T-helper 17 cell (primary cell): ENCODE data around the gene PPM1E. TPM values are rescaled to one million over a fixed set of nuclear protein-coding genes. Genes with fewer than 3 reads are reported as not detected.

Experiments
- ATAC-seq: fragments of 150-1000 bp; cut with Tn5 transposase; 2 replicates; pipeline ENCODE4 v1.10.0; 2021; ENCODE audit warnings: mild to moderate bottlenecking, moderate library complexity
- DNase-seq, 3 donors: peaks; one replicate each; pipeline versions ENCODE4 v3.0.0 to v3.0.0-alpha.2; 2020 to 2021
- H3K9me3 ChIP-seq: one replicate; pipeline ENCODE4 v1.7.0; 2013; ENCODE audit warnings: low read length, mild to moderate bottlenecking; ENCODE audit not compliant: control insufficient read depth, poor library complexity, severe bottlenecking
- H3K27ac Mint-ChIP-seq: one replicate; pipeline ENCODE4 v1.8.0; 2022; ENCODE audit warnings: mild to moderate bottlenecking, moderate library complexity, mixed read lengths
- H3K27me3 Mint-ChIP-seq: one replicate; pipeline ENCODE4 v1.8.0; 2022; ENCODE audit warnings: mixed read lengths
- H3K36me3 Mint-ChIP-seq: one replicate; pipeline ENCODE4 v1.8.0; 2022; ENCODE audit warnings: low read depth, mixed read lengths
- H3K4me1 Mint-ChIP-seq: one replicate; pipeline ENCODE4 v1.8.0; 2022; ENCODE audit warnings: mild to moderate bottlenecking, mixed read lengths
- H3K4me3 Mint-ChIP-seq: one replicate; pipeline ENCODE4 v1.8.0; 2022; ENCODE audit warnings: mild to moderate bottlenecking, moderate library complexity, mixed read lengths
- total RNA-seq, 4 donors: library from RNA in 2 of 4; stranded (reverse) in 2 of 4; gene quantifications; one replicate each; pipeline ENCODE4 v1.2.3 and lab custom pipeline; 2022 to 2026

Gene PPM1E
- total RNA-seq, 2 donors from 2014 or later: not detected

GRCh38 chr17:58982626-58983025, 227.0 kb downstream of the PPM1E start:
- H3K36me3 Mint-ChIP-seq: peaks cover 2% of the 10 kb centered on the region
- no peak overlapping the region for H3K27ac Mint-ChIP-seq
- no peak overlapping the region for H3K4me3 Mint-ChIP-seq
- H3K4me1 Mint-ChIP-seq: no peaks in the 10 kb centered on the region
- no peaks in the 10 kb centered on the region for H3K27me3 Mint-ChIP-seq
- DNase-seq (no peak), ATAC-seq (no peak)
- H3K9me3 ChIP-seq: no peaks in the 10 kb centered on the region

GRCh38 chr17:58985367-58985766, 229.7 kb downstream of the PPM1E start:
- Mint-ChIP-seq H3K36me3 (no peaks in the 10 kb centered on the region), H3K27ac (no peak overlapping the region), H3K27me3 (no peaks in the 10 kb centered on the region), H3K4me3 (no peak overlapping the region), H3K4me1 (peaks cover 4% of the 10 kb centered on the region)
- ATAC-seq (no peak), DNase-seq (no peak)
- H3K9me3 ChIP-seq: no peaks in the 10 kb centered on the region

GRCh38 chr17:58985971-58986370, 230.3 kb downstream of the PPM1E start:
- H3K36me3 Mint-ChIP-seq: no peaks in the 10 kb centered on the region
- peaks cover 4% of the 10 kb centered on the region for H3K4me1 Mint-ChIP-seq
- no peaks in the 10 kb centered on the region for H3K27me3 Mint-ChIP-seq
- H3K9me3 ChIP-seq: no peaks in the 10 kb centered on the region
- ATAC-seq (no peak), DNase-seq (no peak)
- no peak overlapping the region for H3K27ac Mint-ChIP-seq
- no peak overlapping the region for H3K4me3 Mint-ChIP-seq

GRCh38 chr17:58989629-58990028, 234.0 kb downstream of the PPM1E start:
- ATAC-seq (no peak), DNase-seq (no peak)
- H3K27ac Mint-ChIP-seq: peak overlapping the region; percentile 83
- H3K4me1 Mint-ChIP-seq: peaks cover 8% of the 10 kb centered on the region
- H3K36me3 Mint-ChIP-seq: peaks cover 4% of the 10 kb centered on the region
- H3K9me3 ChIP-seq: no peaks in the 10 kb centered on the region
- H3K4me3 Mint-ChIP-seq: no peak overlapping the region
- no peaks in the 10 kb centered on the region for H3K27me3 Mint-ChIP-seq

GRCh38 chr17:58991718-58992331, 236.2 kb downstream of the PPM1E start:
- ATAC-seq (no peak), DNase-seq (no peak)
- no peak overlapping the region for H3K4me3 Mint-ChIP-seq
- H3K27me3 Mint-ChIP-seq: no peaks in the 10 kb centered on the region
- H3K27ac Mint-ChIP-seq: no peak overlapping the region
- peaks cover 8% of the 10 kb centered on the region for H3K4me1 Mint-ChIP-seq
- H3K36me3 Mint-ChIP-seq: peaks cover 4% of the 10 kb centered on the region
- no peaks in the 10 kb centered on the region for H3K9me3 ChIP-seq

- Mint-ChIP-seq H3K27me3 (no peaks in the 10 kb centered on the region), H3K4me1 (peaks cover 8% of the 10 kb centered on the region), H3K36me3 (peaks cover 4% of the 10 kb centered on the region), H3K4me3 (no peak overlapping the region), H3K27ac (peak overlapping the region; percentile 21)
- no peak for DNase-seq
- no peaks in the 10 kb centered on the region for H3K9me3 ChIP-seq
- ATAC-seq: no peak
These were observed 237.7 kb downstream of the PPM1E start for GRCh38 chr17:58993311-58993710.

GRCh38 chr17:58995247-58995940, 239.7 kb downstream of the PPM1E start:
- Mint-ChIP-seq H3K36me3 (peaks cover 4% of the 10 kb centered on the region), H3K4me3 (no peak overlapping the region), H3K4me1 (peaks cover 6% of the 10 kb centered on the region), H3K27me3 (no peaks in the 10 kb centered on the region), H3K27ac (no peak overlapping the region)
- H3K9me3 ChIP-seq: no peaks in the 10 kb centered on the region
- no peak for DNase-seq
- ATAC-seq: no peak

- H3K27me3 Mint-ChIP-seq: no peaks in the 10 kb centered on the region
- no peak overlapping the region for H3K4me3 Mint-ChIP-seq
- H3K4me1 Mint-ChIP-seq: peaks cover 12% of the 10 kb centered on the region
- DNase-seq (no peak), ATAC-seq (no peak)
- H3K36me3 Mint-ChIP-seq: peaks cover 4% of the 10 kb centered on the region
- no peaks in the 10 kb centered on the region for H3K9me3 ChIP-seq
- H3K27ac Mint-ChIP-seq: peak overlapping the region; percentile 37
These were observed 241.3 kb downstream of the PPM1E start for GRCh38 chr17:58996968-58997367.

GRCh38 chr17:58997756-58998553, 242.3 kb downstream of the PPM1E start:
- DNase-seq (no peak), ATAC-seq (no peak)
- peaks cover 4% of the 10 kb centered on the region for H3K36me3 Mint-ChIP-seq
- H3K9me3 ChIP-seq: no peaks in the 10 kb centered on the region
- no peak overlapping the region for H3K4me3 Mint-ChIP-seq
- peak overlapping the region; percentile 37 for H3K27ac Mint-ChIP-seq
- no peaks in the 10 kb centered on the region for H3K27me3 Mint-ChIP-seq
- peaks cover 12% of the 10 kb centered on the region for H3K4me1 Mint-ChIP-seq

- no peaks in the 10 kb centered on the region for H3K27me3 Mint-ChIP-seq
- H3K4me1 Mint-ChIP-seq: peaks cover 9% of the 10 kb centered on the region
- no peak overlapping the region for H3K4me3 Mint-ChIP-seq
- H3K36me3 Mint-ChIP-seq: no peaks in the 10 kb centered on the region
- DNase-seq (no peak), ATAC-seq (no peak)
- no peaks in the 10 kb centered on the region for H3K9me3 ChIP-seq
- no peak overlapping the region for H3K27ac Mint-ChIP-seq
These were observed 243.2 kb downstream of the PPM1E start for GRCh38 chr17:58998871-58999270.

GRCh38 chr17:58999500-58999899, 243.8 kb downstream of the PPM1E start:
- no peak for DNase-seq
- no peaks in the 10 kb centered on the region for H3K27me3 Mint-ChIP-seq
- ATAC-seq: no peak
- no peak overlapping the region for H3K4me3 Mint-ChIP-seq
- H3K27ac Mint-ChIP-seq: peak overlapping the region; percentile 16
- no peaks in the 10 kb centered on the region for H3K9me3 ChIP-seq
- H3K4me1 Mint-ChIP-seq: peaks cover 10% of the 10 kb centered on the region
- no peaks in the 10 kb centered on the region for H3K36me3 Mint-ChIP-seq

- no peak overlapping the region for H3K27ac Mint-ChIP-seq
- no peaks in the 10 kb centered on the region for H3K9me3 ChIP-seq
- H3K36me3 Mint-ChIP-seq: no peaks in the 10 kb centered on the region
- H3K4me1 Mint-ChIP-seq: peaks cover 13% of the 10 kb centered on the region
- no peak overlapping the region for H3K4me3 Mint-ChIP-seq
- ATAC-seq (no peak), DNase-seq (no peak)
- no peaks in the 10 kb centered on the region for H3K27me3 Mint-ChIP-seq
These were observed 244.4 kb downstream of the PPM1E start for GRCh38 chr17:59000022-59000421.

GRCh38 chr17:59001158-59001814, 245.6 kb downstream of the PPM1E start:
- H3K4me1 Mint-ChIP-seq: peaks cover 13% of the 10 kb centered on the region
- DNase-seq (peak; percentile 31 to 40 (median 37)), ATAC-seq (peak; percentile 98)
- H3K27ac Mint-ChIP-seq: peak overlapping the region; percentile 93
- no peaks in the 10 kb centered on the region for H3K9me3 ChIP-seq
- peak overlapping the region; percentile 84 for H3K4me3 Mint-ChIP-seq
- no peaks in the 10 kb centered on the region for H3K36me3 Mint-ChIP-seq
- H3K27me3 Mint-ChIP-seq: no peaks in the 10 kb centered on the region
